ENCODE results near the gene ETS1.

ETS1 gene

GRCh38 chr11:128424851-128425285 lies 162.5 kb downstream of the ETS1 start:
- DNase-seq (ENCODE audit: low spot score): peak; percentile 87

- DNase-seq (ENCODE audit: low spot score): no peak
Observed at GRCh38 chr11:128424271-128424711, 163.1 kb downstream of the ETS1 start.

DNA sequence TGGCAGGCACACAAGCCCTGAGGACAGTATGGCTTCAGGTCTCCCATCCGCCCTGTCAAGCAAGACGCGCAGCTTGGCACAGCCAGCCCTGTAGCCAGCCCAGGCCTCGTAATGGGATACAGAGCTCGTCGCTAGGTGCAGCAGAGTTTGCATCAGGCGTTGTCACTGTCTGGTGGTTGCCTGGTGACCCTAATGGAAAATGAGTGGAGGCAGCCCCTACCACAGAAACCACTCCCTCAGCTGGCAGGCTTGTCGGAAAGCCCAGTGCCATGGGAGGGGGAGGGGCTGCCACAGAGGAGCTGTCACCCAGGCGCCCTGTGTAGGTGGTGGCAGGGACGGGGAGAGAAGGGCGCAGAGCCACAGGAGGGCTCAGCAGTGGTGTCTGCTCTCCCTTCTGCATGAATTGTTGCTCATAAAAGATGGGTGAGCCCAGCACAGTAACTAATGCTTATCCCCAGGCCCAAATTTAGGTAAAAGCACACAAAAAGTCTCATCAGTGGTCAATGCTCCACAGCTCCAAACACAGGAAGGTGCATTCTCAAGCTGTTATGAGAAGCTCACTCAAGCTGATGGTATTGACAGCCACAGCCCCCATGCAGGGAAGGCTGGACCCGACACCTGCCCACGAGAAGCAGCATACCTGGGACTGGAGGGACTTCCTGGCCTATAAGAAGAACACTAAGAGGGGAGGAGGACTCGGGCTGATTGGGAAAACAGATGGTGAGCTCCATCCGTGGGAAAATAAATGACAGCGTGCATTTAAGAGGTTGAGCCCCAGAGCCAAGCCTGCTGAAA lies 164.6 kb downstream of the ETS1 start:
- DNase-seq (ENCODE audit: low spot score): peak; percentile 90

- no peak for DNase-seq (ENCODE audit: low spot score)
Observed at GRCh38 chr11:128421577-128422330, 165.6 kb downstream of the ETS1 start.

- no peak for DNase-seq (ENCODE audit: low spot score)
Observed at GRCh38 chr11:128420951-128421350, 166.4 kb downstream of the ETS1 start.

DNA sequence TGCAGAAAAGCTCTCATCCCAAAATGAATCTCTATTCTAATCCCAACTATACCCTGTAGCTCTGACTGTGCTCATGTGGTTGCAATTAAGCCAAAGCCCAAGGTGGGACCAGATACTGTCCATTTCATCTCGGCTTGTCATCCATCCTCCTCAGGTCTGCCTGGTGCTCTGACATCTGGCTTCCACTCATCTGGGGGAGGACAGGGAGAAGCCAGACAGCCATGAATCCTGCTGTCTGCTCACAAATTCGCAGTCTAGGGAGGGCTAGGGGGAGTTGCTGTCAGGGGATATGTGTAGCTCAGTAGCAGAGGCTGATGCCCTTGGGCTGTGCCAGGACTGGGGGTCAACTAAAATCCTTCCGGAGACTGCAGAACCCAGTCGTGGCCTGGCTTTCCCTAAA lies 167.1 kb downstream of the ETS1 start:
- no peak for DNase-seq (ENCODE audit: low spot score)

DNA sequence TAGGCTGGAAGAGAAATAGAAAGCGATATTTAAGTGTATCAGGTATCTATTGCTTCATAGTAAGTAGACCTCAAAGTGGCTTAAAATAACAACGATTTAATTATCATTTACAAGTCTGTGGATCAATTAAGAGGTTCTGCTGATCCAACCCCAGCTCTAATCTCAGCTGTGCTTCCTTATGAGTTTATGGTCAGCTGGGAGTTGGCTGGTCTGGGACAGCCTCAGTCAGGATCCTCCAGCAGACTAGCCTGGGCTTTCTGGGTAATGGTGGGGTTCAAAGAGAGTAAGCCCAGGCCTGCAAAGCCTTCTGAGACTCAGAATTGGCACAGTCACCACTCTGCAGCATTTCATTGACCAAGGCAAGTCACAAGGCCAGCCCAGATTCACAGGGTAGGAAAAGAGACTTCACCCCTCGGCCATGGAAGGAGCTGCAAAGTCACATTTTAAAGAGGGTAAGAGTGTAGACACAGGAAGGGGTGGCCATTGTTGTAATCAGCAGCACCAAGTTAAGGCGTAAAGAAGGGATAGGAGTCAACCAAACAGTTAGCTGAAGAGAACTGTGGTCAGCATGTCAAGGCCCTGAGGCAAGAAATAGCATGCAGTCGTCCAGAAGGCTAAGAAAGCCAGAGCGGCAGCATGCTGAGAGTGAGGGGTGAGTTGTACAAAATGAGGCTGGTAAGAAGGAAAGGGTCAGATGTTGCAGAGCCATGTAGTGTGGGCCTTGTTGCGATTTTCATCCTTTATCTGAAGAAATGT lies 168.2 kb downstream of the ETS1 start:
- no peak for DNase-seq (ENCODE audit: low spot score)

DNA sequence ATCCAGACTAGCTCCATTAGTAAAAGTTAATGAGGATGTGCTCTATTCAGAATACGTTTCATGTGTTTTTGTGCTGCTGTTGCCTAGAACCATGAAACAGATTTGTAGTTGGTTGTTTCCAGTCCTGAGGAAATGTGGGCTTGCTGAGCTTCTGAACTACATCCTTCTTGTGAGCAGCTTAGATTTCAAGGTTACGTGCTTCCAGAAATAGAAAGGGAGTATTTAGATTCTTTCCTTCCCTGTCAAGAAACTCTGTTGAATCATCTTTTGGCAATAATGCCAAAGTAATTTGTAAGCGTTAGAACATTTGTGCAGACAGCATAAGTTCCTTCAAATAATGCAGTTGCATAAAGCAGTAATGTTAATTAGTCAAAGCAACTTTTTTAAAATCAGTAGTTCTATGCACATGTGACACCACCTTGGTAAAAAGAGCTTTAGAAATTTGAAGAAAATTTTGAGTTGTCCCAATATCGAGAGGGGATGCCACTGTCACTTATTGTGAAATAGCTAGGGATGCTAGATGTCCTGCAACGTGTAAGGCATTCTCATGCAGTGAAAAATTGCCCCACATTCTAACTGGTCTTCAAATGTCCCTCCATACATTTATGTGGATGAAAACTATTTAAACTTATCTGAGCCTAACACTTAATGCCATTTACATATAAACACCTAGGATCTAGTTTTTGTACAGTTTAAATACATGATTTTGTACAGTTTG lies 169.6 kb downstream of the ETS1 start:
- no peak for DNase-seq (ENCODE audit: low spot score)

DNA sequence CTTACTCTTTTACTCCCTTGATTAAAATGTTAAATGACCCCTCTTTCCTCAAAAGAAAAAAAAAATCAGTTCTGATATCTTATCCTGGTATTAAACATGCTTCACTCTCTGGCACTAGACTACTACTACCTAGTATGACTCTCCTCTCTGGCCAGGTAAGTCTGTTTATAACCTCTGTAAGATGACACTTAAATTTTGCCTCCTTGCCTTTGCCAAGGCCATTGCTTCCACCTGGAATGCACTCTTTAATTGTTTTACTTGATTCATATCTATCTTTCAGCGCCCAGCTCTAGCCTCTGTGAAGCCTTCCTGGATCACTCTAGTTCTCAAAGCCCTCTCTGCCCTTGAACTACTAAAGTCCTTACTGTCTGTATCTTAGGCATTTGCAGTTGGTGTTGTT lies 170.4 kb downstream of the ETS1 start:
- DNase-seq (ENCODE audit: low spot score): no peak

DNA sequence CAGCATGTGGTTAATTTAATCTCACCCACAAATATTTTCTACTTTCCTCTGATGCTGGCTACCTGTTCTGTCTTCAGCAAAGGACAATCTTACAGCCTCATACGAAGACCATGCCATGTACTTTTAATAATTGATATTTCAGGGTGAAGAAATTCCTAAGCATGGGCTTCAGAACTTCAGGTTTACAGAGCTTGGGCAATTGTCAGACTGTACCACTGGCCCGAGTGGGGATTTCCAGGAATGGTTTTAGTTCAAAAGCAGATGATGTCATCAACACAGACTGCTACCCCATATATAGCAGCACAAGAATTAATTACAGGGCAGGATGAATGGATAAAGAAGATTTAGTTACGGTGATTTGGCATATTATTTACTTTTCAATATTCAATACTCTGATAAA lies 171.8 kb downstream of the ETS1 start:
- no peak for DNase-seq (ENCODE audit: low spot score)

DNA sequence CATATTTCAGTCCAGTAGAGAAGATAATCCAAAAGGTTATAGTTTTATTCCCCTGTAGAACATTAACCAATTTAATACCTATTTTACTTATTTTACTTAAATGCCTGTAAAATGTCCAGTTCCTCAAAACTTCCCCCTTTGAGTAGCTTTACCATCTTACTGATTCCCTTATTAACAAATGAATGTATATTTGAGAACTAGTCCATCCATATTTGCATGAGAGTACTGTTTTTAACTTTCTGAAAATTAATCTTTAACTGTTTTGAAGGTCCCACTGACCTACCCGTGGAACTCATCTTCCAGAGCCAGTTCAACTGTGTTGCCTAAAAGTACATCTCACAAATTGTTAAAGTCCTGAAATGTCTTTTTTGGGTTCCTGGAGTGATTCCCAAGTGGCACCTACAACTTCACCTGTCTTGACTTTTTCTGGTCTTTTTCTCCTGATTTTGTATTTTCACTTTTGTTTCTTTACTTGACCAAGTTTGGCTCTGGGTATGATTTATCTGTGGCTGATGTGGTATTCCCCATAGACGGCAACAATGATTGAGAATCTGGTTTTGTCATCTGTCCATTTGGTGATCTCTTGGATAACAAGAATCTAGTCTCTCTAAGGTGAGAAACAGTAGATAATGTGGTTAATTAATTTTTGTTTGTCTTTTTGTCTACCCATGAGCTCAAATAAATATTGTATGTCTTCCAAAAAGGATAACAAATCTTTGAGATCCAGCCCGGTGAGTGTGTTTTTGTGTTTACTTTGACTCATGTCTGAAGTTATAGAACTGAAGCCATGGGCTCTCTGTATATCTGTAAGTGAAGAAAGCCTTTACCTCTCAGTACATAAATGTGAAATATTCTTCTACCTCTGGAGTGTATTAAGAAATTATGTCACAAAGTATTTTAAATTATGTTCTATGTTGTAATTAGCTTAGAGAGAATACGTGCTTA lies 174.2 kb downstream of the ETS1 start:
- no peak for DNase-seq (ENCODE audit: low spot score)

DNA sequence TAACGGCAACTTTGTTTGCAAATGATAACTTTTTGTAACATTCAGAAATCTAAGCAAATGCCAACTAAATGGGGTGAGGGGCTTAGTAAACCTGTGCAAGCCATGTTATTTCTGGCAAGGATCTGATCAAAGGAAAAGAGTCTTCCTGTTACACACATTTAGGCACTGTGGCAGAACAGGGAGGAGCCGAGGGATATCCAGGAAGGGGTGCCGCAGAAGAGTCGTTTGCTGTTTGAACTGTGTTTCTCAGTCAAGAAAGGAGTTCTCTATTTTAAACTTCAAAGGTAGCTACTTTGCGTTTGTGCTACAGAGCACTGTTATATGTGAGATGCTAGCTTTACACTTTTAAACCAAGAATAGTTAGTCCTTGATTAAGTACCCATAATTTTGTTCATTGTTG lies 175.5 kb downstream of the ETS1 start:
- no peak for DNase-seq (ENCODE audit: low spot score)

DNA sequence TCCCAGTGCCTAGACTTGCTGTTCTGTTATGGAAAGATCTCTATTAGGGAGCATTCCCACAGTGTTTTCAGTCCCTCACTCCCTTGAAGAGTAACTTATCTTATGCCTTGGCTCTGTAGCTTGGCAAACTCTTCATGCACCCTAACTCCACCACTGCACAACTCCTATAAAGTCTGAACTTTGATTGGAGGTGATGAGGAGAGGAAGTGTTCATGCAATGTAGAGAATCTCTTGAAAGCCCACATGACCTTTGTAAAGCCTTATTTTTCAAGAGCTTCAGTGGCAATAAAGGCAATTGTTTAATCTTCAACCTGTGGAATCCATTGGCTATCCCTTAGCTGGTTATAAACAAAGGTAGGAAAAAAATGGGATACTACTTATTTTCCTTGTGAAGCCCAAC lies 176.2 kb downstream of the ETS1 start:
- no peak for DNase-seq (ENCODE audit: low spot score)

DNA sequence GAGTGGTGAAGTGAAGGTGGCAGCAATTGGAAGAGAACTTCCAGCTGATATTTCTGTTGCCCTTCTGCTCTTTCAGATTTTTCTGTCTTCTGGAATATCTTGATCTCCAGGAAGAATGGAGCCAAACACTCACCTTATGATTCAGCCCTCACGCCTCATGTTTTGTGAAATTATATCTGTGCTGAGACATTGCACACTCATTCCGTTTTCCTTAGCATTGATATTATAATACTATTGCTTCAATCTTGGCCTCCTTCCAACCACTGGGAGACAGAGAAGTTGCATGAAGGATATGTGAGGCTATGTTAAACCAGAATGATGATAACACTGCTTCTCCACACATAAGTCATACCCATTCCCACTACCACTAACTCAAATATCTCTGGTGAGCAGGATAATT lies 177.9 kb downstream of the ETS1 start:
- no peak for DNase-seq (ENCODE audit: low spot score)
